Measurements from ENCODE around the gene CALML3.

CALML3 gene

DNA sequence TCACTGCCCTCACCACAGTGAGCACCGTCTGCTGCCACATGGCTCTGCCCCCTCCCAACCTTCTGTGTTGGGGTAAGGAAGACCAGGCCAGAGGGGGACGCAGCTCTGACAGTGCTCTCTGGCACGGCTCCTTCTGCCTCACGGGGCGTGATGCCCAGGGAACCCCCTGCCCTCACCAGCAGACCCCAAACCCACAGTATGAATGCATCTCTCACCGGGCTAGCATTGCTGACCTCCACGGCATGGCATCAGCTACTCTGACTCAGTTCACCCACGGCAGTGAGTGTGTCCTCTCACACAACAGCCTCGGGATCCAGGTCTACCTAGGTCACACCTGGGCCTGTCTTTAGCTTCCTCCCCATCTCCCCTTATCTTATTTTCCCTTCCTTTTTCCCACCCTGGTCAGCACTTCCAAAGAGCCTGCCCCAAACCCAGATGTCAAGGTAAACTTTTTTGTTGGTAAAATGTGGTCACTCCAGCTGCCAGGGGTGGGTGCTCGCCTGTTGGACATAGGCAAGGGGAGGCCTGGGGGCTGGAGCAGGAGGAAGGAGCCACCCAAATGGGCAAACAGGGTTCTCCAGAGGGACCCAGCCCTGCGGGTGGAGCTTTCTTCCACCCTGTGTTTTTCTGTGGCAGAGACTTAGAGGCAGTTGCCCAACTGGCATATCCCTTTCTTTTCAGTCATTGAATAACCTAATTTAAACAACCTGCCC lies 4.4 kb downstream of the CALML3 start:
- DNase-seq, result no peak

DNA sequence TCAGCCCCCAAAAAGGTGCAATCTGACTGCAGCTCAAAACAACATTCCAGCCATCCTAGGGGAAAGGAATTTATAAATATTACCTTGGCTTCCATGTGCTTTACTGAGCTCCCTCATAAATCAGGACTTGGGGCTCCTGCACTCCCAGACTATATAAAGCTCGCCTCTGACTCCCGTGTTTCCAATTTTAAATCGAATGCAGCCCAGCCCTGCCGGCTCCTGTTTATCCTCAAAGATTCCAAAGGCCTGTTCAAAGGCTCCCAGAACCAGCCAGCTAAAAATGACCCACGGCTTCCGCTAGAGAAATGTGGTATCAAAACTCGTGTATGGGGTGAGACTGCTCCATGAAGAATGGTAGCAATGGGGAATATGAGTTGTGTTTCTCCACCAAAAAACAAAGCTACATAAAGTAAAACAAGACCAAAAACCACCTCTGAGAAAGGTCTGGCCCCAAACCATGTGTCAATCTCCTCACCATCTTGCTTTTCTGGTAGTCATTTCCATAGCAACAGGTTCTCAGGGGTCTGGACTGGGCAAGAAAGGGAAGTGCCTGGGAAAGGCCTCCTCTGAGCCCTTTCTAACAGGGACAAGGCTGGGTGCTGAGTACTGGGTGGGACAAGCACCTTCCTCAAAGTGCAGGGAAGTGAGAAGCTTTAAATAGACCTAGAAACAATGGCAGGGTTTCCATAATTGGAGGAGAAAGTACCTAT lies 5.1 kb downstream of the CALML3 start:
- no peak for DNase-seq

DNA sequence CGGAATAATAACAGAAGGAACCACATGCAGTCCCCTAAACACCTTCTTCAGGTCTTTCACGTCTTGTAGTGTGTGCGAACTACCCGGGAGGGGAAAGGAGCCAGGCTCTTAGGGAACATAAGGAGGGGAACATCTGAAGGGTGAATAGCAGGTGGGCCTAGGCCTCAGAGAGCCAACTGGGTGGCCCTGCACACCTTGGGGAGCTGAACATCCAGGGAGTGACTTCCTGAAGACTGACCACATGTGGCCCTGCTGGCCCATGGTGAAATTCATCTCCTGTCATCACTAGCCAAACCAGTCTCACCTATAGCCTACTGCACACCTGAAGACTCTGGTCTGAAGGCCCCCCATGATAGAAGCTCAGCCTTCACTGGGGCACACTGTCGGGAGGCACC lies 5.6 kb downstream of the CALML3 start:
- no peak for DNase-seq

DNA sequence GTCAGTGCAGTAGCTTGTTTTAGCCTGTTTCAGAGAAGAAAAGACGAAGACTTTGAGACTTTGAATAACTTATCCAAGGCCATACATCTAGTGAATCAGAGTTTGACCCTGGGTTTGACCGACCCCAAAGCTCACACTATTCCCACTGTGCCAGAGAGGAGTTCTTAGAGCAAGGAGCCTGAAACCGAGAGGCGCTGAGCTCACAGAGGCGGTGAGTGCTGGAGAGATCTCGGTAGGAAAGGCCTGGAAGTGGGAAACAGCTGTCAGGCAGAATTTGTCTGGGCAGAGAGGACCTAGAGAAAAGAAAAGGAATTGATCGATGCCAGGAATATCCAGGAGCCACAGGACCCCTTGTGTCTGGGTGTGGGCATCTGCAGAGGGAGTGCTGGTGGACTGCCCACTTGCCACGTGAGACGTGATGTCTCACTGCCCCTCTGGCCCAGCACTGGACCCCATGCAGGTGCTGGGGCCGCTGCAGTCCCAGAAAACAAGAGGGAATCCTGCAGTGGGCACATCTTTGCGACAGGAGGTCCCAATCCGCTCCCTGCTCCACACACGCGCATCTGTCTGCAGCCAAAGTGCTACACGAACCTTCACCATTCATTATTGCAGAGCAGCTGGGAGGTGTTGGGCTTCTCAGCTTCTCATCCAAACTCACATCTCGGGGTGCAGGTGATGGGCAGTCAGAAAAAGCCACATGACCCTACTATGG lies 6.2 kb downstream of the CALML3 start:
- no peak for DNase-seq

DNA sequence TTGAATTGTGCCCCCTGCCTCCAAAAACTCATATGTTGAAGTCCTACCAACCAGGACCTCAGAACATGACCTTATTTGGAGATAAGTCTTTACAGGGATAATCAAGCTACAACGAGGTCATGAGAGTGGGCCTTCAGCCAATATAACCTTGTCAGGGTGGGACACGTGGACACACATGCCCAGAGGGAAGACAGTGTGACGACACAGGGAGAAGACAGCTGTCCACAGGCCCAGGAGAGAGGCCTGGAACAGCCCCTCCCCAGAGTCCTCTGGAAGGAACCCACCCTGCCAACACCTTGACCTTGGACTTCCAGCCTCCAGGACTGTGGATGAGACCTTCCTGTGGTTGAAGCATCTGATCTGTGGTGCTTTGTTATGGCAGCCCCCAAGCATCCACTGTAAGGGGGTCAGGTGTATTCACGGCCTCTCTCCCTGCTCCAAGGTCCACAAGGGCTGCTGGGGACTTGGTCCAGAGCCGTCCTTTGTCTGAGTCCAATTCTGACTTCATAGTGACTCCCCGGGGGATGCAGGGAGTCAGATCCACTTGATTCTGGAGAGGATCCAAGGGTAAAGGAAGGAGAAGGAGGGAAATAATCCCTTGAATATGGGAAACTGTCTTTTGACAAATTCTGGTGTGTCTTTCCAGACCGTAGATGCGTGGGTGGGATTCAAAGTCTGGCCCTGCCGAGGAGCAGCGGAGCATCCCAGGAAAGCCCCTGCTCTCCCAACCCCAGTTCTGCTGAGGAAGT lies 7.0 kb downstream of the CALML3 start:
- no peak for DNase-seq

DNA sequence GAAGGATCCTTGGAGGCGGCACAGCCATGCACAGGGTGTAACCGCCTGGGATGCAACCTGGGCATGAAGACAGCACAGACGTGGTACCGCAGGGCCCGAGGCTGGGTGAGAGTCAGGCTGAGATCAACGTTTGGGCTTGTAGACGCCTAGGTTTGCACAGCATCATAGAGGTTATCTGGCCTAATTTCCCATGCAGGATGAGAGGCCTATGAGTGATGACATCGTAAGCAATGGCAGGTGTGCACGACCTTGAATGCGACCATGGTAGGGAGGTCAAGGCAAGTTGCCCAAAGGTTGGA lies 7.5 kb downstream of the CALML3 start:
- no peak for DNase-seq

DNA sequence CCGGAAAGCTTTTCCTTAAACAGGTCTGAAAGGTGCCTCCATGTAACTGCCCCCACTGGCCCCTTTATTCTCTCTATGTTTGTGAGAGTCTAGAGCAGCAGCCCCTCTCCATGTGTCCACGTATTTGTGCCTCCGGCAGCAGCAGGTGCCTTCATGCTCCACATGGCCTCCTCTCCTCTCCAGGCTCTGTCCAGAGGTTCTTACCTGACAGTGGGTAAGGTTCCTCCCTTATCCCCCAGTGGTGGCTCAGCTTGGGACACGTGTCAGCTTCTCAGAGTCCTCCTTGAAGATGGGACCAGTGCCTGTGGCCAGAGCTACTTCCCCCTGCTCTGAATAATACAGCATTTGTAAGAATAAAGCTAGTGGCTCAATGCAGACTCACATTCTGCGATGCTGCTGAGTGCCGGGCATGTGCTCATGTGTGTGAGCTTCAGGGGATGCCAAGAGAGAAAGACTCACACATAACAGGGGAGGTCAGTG lies 7.9 kb downstream of the CALML3 start:
- no peak for DNase-seq

DNA sequence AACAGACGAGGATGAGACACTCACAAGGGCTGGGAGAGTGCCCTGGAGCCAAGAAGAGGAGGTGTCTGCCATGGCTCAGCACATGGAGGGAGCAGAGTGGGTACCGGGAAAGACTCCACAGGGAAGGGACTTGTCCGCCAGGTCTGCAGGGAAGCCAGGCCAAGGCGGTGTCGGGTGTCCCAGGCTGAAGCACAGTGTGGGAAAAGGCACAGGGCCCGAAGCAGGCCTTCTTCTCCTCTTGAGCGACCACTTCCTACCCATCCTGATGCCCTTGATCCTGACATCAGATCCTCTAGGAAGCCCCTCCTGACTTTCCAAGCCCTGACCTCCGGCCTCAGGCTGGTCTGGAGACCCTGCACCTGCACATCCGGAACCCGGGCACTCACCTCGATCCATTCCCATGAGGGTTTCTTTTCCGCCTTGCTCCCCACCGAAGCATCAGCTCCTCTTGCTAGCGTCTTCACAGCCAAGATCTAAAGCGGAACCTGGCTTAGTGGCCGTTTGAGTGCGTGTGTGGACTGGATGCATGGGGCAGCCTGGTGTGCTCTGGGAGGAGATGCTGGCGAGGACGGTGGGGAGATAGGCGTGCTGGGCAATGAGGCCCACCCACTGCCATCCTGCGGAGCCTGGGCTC lies 8.5 kb downstream of the CALML3 start:
- no peak for DNase-seq

DNA sequence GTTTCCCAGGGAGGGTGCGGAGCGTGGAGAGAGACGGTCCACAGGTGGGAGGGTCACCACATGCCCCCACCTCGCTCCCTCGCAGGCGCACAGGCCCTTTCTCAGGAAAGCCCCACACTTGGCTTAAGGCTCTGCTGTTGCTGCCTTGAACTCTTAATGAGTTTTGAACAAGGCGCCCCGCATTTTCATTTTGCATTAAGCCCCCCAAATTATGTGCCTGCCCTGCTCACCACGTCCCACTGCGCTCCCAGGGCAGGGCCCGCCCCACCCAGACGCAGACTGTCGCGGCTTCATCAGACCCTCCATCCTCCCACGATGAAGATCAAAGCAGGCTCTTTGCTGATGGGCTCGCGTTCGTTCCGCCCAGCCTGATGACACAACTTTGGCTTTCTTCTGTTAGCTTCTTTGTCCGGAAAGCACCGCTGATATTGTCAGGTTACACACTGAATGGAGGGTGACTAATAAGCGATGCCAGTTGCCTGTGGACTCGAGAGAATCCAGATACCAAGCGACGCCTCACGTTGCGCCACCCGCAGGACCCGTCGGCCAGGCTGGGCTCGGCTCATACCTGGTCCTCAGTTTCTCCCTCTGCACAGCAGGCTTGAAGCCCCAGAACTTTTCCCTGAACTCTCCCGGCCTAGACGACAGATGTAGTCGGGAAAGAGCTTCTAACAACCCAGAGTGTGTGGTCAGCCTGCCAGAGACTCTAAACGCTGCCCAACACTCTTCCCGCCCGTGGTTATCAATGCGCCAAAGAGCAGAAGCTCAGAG lies 9.5 kb downstream of the CALML3 start:
- no peak for DNase-seq

DNA sequence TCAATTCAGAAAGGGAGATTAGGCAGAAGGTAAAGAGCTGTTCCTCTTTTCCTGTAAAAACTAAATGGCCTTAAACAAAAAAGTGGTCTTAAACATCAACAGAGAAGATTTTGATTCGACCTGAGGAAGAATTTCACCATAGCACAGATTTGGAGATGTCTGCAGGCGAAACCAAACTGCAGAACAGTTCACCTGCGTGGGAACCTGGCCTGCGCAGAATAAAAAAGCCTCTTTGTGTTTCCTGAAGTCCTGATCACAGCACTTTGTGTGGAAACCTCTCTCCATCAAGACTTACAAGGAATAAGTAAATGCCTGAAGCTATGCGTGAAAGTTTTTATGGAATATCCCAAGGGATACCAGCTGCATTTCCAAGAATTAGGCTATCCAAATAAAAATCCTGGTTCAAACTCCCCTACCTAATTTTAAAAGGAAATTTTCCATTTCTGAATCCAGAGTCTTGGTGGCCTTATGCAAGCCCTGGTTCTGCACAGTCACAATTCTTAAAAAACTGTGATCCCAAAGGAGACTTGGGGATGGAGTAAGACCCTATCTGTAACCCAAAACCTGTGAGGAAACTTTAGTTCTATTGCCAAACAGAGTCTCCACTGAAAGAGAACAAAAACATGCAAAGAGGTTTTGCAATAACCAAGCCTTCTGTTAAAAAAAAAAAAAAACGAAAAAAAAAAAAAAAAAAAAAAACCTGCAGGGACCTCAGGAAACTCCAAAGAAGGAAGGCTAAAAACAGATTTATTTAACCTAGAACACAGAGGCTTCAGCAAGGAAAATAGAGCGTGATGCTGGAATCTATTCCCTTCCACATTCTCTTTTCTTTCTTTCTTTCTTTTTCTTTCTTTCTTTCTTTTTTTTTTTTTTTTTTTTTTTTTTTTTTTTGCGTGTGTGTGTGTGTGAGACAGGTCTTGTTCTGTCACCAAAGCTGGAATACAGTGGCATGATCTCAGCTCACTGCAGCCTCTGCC lies 10.4 kb downstream of the CALML3 start:
- no peak for DNase-seq

DNA sequence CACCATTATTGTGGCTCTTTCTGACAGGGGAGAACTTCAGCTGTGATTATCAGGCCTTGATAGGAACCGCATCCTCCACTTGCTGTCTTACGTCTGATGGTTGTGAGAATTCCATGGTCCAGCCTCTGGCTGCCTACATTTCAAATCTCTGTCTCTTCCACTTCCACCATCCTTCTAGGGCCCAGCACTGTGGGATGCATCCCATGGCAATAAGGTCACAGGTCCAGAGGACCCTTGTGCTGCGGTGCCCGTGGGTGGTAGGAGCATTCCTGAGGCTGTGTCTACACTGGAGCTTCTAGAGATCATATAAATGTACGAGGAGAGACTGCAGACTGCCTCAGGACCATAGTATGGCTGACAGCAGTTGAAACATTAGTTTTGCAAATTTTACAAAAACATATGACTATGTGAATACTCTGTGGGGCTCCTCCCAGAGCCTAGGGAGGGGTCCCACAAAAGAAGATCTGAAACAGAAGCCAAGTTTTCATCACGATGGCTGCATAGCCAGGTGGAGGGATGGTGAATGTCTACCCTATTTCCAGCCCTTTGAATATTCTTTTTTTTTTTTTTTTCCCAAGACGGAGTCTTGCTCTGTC lies 11.8 kb downstream of the CALML3 start:
- no peak for DNase-seq

DNA sequence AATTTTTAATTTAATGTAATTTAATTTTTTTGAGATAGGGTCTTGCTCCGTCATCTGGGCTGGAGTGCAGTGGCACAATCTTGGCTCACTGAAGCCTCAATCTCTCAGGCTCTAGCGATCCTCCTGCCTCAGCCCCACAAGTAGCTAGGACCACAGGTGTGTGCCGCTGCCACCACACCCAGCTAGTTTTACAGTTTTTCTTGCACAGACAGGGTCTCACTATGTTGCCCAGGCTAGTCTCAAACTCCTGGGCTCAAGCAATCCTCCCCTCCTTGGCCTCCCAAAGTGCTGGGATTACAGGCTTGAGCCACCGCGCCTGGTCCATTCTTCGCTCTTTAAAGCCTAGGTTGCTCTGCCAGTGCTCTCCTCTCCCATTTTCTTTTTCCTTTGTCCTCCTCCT lies 12.9 kb downstream of the CALML3 start:
- no peak for DNase-seq

DNA sequence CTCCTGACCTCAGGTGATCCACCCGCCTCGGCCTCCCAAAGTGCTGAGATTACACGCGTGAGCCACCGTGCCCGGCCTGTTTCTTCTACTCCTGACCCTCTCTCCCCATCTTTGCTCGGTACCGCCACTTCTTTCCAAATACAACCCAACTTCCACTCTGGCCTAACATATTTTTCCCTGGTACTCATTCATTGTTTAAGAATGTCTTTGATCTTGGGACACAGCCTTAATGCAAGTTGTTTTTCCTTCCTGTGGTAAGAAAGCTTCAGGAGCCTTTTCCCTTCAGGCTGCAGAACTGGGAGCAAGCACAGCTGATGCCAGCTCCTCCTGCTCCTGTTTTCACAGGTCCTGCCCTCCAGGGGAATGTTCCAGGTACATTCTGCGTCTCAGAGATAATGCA lies 13.7 kb downstream of the CALML3 start:
- no peak for DNase-seq

DNA sequence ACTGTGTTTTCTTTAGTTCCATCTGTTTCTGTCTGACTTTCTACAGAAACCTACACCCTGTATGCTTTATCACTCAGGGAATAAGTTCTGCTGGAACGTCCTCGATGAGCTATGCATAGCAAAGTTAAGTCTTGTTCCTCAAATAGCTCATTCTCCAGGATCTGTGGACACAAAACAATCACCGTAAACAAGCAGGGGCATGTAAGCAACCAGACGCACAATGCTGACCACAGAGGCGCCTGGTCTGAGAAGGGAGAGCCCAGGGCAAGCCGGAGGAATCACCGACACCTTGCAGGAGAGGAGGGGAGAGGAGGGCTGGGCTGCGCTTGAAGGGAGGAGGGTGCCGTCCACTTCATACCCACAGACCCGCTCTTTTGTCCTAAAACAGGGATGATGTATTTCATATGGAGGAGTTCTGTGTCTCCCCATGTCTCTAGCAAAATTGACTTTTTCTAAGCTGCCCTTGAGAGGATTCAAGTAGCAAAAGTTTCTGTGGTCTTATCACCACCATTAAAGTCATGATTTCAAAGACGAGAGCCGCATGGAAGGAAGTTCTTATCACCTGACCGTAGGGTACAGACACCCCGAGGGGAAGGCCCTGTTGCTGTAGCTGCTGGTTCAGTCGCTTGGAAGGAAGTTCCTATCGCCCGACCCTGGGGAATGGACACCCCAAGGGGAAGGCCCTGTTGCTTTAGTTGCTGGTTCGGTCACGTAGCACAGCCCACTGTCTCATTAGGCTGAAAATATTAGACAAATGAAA lies 14.3 kb downstream of the CALML3 start:
- no peak for DNase-seq

DNA sequence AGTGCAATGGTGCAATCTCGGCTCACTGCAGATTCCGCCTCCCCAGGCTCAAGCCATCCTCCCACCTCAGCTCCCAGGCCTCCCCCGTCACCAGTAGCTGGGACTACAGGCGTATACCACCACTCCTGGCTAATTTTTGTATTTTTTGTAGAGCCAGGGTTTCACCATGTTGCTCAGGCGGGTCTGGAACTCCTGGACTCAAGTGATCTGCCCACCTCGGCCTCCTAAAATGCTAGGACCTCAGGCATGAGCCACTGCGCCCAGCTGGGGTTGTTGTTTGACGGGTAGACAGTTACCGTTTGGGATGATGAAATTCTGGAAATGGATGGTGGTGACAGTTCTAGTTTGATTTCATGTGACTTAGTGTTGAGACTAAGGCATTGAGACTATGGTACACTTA lies 15.3 kb downstream of the CALML3 start:
- DNase-seq, result no peak

DNA sequence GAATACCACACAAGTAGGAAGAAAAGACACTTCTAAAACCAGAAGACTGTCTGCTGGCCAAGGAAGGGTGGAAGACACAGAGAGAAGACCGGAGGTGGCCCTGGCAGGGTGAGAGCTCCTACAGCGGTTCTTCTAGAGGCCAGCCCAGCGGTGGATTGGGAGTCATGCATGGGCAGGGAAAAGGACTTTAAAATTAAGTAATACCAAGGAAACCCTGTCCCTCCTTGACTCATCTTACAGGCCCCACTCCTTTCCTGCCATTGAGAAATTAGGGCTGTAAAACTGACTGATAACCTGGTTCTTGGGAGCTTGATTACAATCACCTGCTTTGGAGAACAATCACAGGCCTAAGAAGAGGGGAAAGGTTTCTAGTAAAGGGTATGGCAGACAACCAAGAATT lies 16.1 kb downstream of the CALML3 start:
- no peak for DNase-seq

DNA sequence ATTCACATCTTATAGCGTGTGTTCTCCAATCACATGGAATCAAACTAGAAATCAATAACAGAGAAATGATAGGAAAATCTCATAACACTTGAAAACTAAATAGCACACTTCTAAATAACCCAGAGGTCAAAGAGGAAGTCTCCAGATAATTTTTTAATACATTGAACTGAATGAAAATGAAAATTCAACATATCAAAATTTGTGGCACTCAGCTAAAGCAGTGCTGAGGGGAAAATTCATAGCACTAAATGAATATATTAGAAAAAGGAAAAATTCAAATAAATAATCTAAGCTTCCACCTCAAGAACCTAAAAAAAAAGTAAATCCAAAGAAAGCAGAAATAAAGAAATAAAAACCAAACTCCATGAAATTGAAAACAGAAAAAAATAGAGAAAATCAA lies 17.3 kb downstream of the CALML3 start:
- no peak for DNase-seq

DNA sequence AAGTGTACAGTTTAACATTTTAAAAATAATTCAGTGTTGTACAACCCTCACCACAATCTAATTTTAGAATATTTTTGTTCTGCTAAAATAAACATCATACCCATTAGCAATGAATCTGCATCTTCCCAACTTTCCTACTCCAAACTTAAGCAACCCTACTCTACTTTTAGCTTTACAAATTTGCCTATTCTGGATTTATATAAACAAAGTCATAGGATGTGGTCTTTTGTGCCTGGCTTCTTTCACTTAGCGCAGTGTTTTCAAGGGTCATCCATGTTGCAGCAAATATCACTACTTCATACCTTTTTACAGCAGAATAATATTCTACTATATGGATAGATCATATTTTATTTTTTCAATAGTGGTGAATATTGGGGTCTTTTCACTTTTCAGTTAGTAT lies 18.9 kb downstream of the CALML3 start:
- DNase-seq, result no peak

DNA sequence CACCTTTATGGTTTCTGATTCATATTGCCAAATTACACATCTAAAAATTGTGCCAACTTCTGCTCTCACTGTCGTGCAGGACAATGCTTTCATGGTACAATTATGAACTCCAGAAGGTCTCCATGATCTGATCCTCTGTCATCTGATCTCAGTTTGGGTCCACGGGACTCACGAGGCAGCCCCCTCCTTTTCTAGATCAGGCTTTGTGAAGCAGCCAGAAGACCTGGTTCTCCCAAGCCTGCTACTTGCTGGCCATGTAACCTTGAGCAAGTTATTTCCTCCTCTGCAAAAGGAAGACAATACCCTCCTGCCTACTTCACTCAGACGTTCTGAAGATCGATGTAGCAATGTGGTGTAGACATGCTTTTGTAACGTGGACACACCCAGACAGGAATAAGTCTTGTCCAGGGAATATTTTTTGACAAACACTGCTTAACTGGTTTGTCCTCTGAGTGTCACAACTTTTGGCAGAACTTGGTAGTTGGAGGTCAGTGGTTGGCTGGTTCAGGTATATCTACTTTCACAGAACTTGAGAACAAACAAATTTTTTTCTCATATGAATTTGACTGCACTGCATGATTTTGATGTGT lies 19.6 kb downstream of the CALML3 start:
- DNase-seq, result no peak

All from stimulated activated naive CD4-positive, alpha-beta T cell treated with Interleukin-2 at 50 U/mL for 16 hours (primary cell).